Neural progenitor cell (in vitro differentiated cells): Measurements from ENCODE around the gene PYURF. TPM values are rescaled to one million over a fixed set of nuclear protein-coding genes. Genes with fewer than 3 reads are reported as not detected.

Experiments used
- DNase-seq: peaks from one replicate; pipeline ENCODE4 v3.0.0-alpha.2; 2016; ENCODE audit warnings: low spot score
- H2AFZ ChIP-seq: fragments of 200-600 bp; sonication (generic); replicated peaks from 2 replicates; pipeline ENCODE4 v1.6.1; 2016; ENCODE audit warnings: antibody characterized with exemption
- H3F3A ChIP-seq: fragments of 200-600 bp; sonication (generic); 2 replicates; pipeline ENCODE4 v1.6.1; 2016; ENCODE audit warnings: antibody characterized with exemption, low read depth
- H3K27ac ChIP-seq: fragments of 200-600 bp; sonication (generic); 2 replicates; pipeline ENCODE4 v1.5.1; 2016; ENCODE audit warnings: mild to moderate bottlenecking
- H3K27me3 ChIP-seq: fragments of 200-600 bp; sonication (generic); 2 replicates; pipeline ENCODE4 v1.6.1; 2016; ENCODE audit warnings: mild to moderate bottlenecking, moderate library complexity
- H3K36me3 ChIP-seq: fragments of 200-600 bp; sonication (generic); 2 replicates; pipeline ENCODE4 v1.5.1; 2016
- H3K4me1 ChIP-seq: fragments of 200-600 bp; sonication (generic); 2 replicates; pipeline ENCODE4 v1.6.1; 2016; ENCODE audit warnings: mixed run types
- H3K4me2 ChIP-seq: fragments of 200-600 bp; sonication (generic); 2 replicates; pipeline ENCODE4 v1.6.1; 2016
- H3K4me3 ChIP-seq: fragments of 200-600 bp; sonication (generic); 2 replicates; pipeline ENCODE4 v1.5.1; 2016
- H3K79me2 ChIP-seq: fragments of 200-600 bp; sonication (generic); 2 replicates; pipeline ENCODE4 v1.6.1; 2016; ENCODE audit warnings: low read depth
- H3K9ac ChIP-seq: fragments of 200-600 bp; sonication (generic); 2 replicates; pipeline ENCODE4 v1.6.1; 2016
- H3K9me3 ChIP-seq: fragments of 200-600 bp; sonication (generic); 2 replicates; pipeline ENCODE4 v1.5.1; 2016; ENCODE audit warnings: low read depth
- H4K20me1 ChIP-seq: fragments of 200-600 bp; sonication (generic); 2 replicates; pipeline ENCODE4 v1.6.1; 2016; ENCODE audit warnings: low read depth
- H3K27ac Mint-ChIP-seq: 3 replicates; pipeline ENCODE4 v1.8.0; 2021; ENCODE audit warnings: mixed read lengths
- H3K27me3 Mint-ChIP-seq: 2 replicates; pipeline ENCODE4 v1.8.0; 2022; ENCODE audit warnings: low read depth, mild to moderate bottlenecking, inconsistent platforms, moderate library complexity, mixed read lengths; ENCODE audit not compliant: insufficient read depth
- H3K36me3 Mint-ChIP-seq: 3 replicates; pipeline ENCODE4 v1.8.0; 2021; ENCODE audit warnings: mixed read lengths
- H3K4me1 Mint-ChIP-seq: 3 replicates; pipeline ENCODE4 v1.8.0; 2021; ENCODE audit warnings: mixed read lengths
- H3K4me3 Mint-ChIP-seq: 3 replicates; pipeline ENCODE4 v1.8.0; 2021; ENCODE audit warnings: mild to moderate bottlenecking, moderate library complexity, mixed read lengths
- H3K9me3 Mint-ChIP-seq: 3 replicates; pipeline ENCODE4 v1.8.0; 2020; ENCODE audit warnings: mixed read lengths
- CTCF ChIP-seq: fragments of 200-600 bp; sonication (generic); IDR thresholded peaks from 2 replicates; pipeline ENCODE4 v1.5.1; 2017; ENCODE audit warnings: antibody characterized with exemption, mild to moderate bottlenecking
- EZH2 ChIP-seq: fragments of 200-600 bp; sonication (generic); IDR thresholded peaks from 2 replicates; pipeline ENCODE4 v1.6.1; 2017; ENCODE audit warnings: antibody characterized with exemption, mild to moderate bottlenecking, moderate library complexity
- EZH2phosphoT487 ChIP-seq: fragments of 200-600 bp; sonication (generic); IDR thresholded peaks from 2 replicates; pipeline ENCODE4 v1.6.1; 2017; ENCODE audit warnings: antibody characterized with exemption
- total RNA-seq: library from RNA; depleted of rRNA; stranded (reverse); fragments of >200 nt; gene quantifications from 2 replicates; pipeline ENCODE4 v1.2.3, GENCODE V29; 2015; ENCODE audit warnings: low replicate concordance

PYURF gene
- total RNA-seq, 1 donor from 2014 or later = 106 TPM

GRCh38 chr4:88497859-88498409 is 25.6 kb downstream of the PYURF start:
- Histone ChIP-seq H3K79me2 (no peaks in the 10 kb centered on the region), H3K9ac (no peak overlapping the region), H4K20me1 (no peaks in the 10 kb centered on the region), H3F3A (no peaks in the 10 kb centered on the region), H3K4me2 (no peak overlapping the region), H3K4me1 (no peaks in the 10 kb centered on the region), H3K27me3 (no peaks in the 10 kb centered on the region), H3K4me3 (no peak overlapping the region), H3K27ac (no peak overlapping the region), H3K9me3 (no peaks in the 10 kb centered on the region), H2AFZ (no peak overlapping the region), H3K36me3 (no peaks in the 10 kb centered on the region)
- Mint-ChIP-seq H3K27me3 (no peaks in the 10 kb centered on the region), H3K4me1 (no peaks in the 10 kb centered on the region), H3K9me3 (no peaks in the 10 kb centered on the region), H3K36me3 (no peaks in the 10 kb centered on the region), H3K4me3 (no peak overlapping the region), H3K27ac (no peak overlapping the region)
- no peak for DNase-seq
- TF ChIP-seq EZH2phosphoT487 (no peak), EZH2 (no peak), CTCF (no peak)

GRCh38 chr4:88489100-88489761 is 34.3 kb downstream of the PYURF start:
- H3K36me3 Mint-ChIP-seq = no peaks in the 10 kb centered on the region
- no peaks in the 10 kb centered on the region for H3K4me1 ChIP-seq
- H3K4me3 Mint-ChIP-seq = no peak overlapping the region

GRCh38 chr4:88481537-88481936 is 42.0 kb downstream of the PYURF start:
- Mint-ChIP-seq H3K4me3 (no peak overlapping the region), H3K4me1 (no peaks in the 10 kb centered on the region), H3K9me3 (no peaks in the 10 kb centered on the region), H3K27me3 (no peaks in the 10 kb centered on the region), H3K36me3 (no peaks in the 10 kb centered on the region), H3K27ac (no peak overlapping the region)
- no peak overlapping the region for H3K27ac ChIP-seq
- H2AFZ ChIP-seq = no peak overlapping the region
- H3K9me3 ChIP-seq = no peaks in the 10 kb centered on the region
- H3K9ac ChIP-seq = no peak overlapping the region
- H3K36me3 ChIP-seq = no peaks in the 10 kb centered on the region
- H4K20me1 ChIP-seq = no peaks in the 10 kb centered on the region
- DNase-seq = no peak
- H3K4me1 ChIP-seq = no peaks in the 10 kb centered on the region
- H3F3A ChIP-seq = no peaks in the 10 kb centered on the region
- H3K4me2 ChIP-seq = no peak overlapping the region
- no peaks in the 10 kb centered on the region for H3K79me2 ChIP-seq
- no peak for TF ChIP-seq CTCF
- no peak for TF ChIP-seq EZH2phosphoT487
- TF ChIP-seq EZH2 = no peak
- H3K4me3 ChIP-seq = no peak overlapping the region
- H3K27me3 ChIP-seq = no peaks in the 10 kb centered on the region

More at GRCh38 chr4:88489100-88489761, 34.3 kb downstream of the PYURF start:
- H3K27me3 ChIP-seq = no peaks in the 10 kb centered on the region
- no peaks in the 10 kb centered on the region for H3K36me3 ChIP-seq
- H2AFZ ChIP-seq = no peak overlapping the region
- no peak overlapping the region for H3K9ac ChIP-seq
- Mint-ChIP-seq H3K27ac (no peak overlapping the region), H3K27me3 (no peaks in the 10 kb centered on the region), H3K9me3 (no peaks in the 10 kb centered on the region), H3K4me1 (no peaks in the 10 kb centered on the region)
- no peak overlapping the region for H3K4me3 ChIP-seq
- DNase-seq = no peak
- H4K20me1 ChIP-seq = no peaks in the 10 kb centered on the region
- no peaks in the 10 kb centered on the region for H3F3A ChIP-seq
- TF ChIP-seq CTCF = no peak
- no peak for TF ChIP-seq EZH2
- no peak for TF ChIP-seq EZH2phosphoT487
- H3K4me2 ChIP-seq = no peak overlapping the region
- H3K27ac ChIP-seq = no peak overlapping the region
- no peaks in the 10 kb centered on the region for H3K79me2 ChIP-seq
- H3K9me3 ChIP-seq = no peaks in the 10 kb centered on the region
